Liver (tissue), 3 donors: Measurements from ENCODE around the gene JTB.

Source experiments
- HNF4G ChIP-seq: IDR thresholded peaks from 2 replicates; pipeline ENCODE4 v1.6.1; 2016; ENCODE audit warnings: antibody characterized with exemption
- RAD21 ChIP-seq, 2 donors: IDR thresholded peaks; 2 replicates each; pipeline ENCODE4 v1.6.1; 2016; ENCODE audit warnings: antibody characterized with exemption in 2 of 2, mild to moderate bottlenecking in 2 of 2
- TAF1 ChIP-seq: conservative IDR thresholded peaks from 2 replicates; pipeline ENCODE4 v1.6.1; 2016; ENCODE audit warnings: antibody characterized with exemption, mild to moderate bottlenecking
- YY1 ChIP-seq: IDR thresholded peaks from 2 replicates; pipeline ENCODE4 v1.6.1; 2016; ENCODE audit warnings: antibody characterized with exemption, mild to moderate bottlenecking
- TF ChIP-seq, protein P1 (sequence below): fragments of 150-350 bp; IDR thresholded peaks from 2 replicates; pipeline ENCODE4 v1.5.1; 2017; ENCODE audit warnings: improper control_type of control experiment, low read depth, low read length; ENCODE audit not compliant: missing input control
- TF ChIP-seq, protein P2 (sequence below): IDR thresholded peaks from 2 replicates; pipeline ENCODE4 v1.6.1; 2016; ENCODE audit warnings: antibody characterized with exemption
- TF ChIP-seq, protein P3 (sequence below): IDR thresholded peaks from 2 replicates; pipeline ENCODE4 v1.6.1; 2016; ENCODE audit warnings: antibody characterized with exemption
- TF ChIP-seq, protein P4 (sequence below): IDR thresholded peaks from 2 replicates; pipeline ENCODE4 v1.6.1; 2016; ENCODE audit warnings: antibody characterized with exemption
- donor health status: healthy.
- donor health status: healthy.

DNA sequence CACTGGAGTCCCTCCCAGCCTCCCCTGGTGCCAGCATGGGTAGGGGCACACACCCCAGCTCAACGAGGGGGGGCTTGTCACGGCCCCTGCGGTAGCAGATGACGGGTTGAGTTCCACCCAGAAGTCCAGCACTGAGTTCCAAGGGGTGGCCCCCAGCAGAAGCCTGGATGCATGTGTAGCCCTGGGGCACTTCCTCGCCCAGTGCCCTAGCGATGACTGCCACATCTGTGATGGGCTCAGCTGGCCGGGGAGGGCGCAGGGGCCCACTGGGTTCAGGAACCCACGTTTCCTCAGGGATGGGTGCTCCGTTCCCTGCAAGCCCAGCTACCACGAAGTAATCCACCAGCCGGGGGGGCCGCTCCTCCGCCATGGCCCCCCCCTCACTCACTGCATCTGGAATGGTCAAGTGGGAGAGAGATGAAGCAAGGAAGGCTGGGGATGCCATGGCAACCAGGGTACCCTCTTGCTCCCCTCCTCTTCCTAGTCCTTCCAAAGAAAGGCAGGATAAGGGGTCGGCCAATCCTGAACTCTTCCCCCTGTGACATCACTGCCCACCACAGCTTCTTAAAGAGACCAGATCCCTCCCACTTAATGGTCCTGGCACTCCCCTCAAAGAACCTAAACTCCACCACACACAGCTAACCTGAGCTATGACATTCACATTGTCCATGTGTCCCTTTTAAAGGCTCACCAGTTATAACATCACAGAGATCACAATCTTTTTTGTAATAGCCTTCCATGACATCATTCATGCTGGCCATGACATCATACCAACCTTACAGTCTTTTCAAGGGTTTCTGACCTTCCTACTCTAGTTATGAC lies 33.3 kb downstream of the JTB start:
- no peak for TF ChIP-seq RAD21 (IDR thresholded peaks at IDR 0.05)
- no peak for TF ChIP-seq TAF1
- TF ChIP-seq, protein P1, sequence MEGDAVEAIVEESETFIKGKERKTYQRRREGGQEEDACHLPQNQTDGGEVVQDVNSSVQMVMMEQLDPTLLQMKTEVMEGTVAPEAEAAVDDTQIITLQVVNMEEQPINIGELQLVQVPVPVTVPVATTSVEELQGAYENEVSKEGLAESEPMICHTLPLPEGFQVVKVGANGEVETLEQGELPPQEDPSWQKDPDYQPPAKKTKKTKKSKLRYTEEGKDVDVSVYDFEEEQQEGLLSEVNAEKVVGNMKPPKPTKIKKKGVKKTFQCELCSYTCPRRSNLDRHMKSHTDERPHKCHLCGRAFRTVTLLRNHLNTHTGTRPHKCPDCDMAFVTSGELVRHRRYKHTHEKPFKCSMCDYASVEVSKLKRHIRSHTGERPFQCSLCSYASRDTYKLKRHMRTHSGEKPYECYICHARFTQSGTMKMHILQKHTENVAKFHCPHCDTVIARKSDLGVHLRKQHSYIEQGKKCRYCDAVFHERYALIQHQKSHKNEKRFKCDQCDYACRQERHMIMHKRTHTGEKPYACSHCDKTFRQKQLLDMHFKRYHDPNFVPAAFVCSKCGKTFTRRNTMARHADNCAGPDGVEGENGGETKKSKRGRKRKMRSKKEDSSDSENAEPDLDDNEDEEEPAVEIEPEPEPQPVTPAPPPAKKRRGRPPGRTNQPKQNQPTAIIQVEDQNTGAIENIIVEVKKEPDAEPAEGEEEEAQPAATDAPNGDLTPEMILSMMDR: no peak
- TF ChIP-seq, protein P2, sequence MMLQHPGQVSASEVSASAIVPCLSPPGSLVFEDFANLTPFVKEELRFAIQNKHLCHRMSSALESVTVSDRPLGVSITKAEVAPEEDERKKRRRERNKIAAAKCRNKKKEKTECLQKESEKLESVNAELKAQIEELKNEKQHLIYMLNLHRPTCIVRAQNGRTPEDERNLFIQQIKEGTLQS: no peak
- TF ChIP-seq, protein P3, sequence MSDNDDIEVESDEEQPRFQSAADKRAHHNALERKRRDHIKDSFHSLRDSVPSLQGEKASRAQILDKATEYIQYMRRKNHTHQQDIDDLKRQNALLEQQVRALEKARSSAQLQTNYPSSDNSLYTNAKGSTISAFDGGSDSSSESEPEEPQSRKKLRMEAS: no peak
- TF ChIP-seq, protein P4, sequence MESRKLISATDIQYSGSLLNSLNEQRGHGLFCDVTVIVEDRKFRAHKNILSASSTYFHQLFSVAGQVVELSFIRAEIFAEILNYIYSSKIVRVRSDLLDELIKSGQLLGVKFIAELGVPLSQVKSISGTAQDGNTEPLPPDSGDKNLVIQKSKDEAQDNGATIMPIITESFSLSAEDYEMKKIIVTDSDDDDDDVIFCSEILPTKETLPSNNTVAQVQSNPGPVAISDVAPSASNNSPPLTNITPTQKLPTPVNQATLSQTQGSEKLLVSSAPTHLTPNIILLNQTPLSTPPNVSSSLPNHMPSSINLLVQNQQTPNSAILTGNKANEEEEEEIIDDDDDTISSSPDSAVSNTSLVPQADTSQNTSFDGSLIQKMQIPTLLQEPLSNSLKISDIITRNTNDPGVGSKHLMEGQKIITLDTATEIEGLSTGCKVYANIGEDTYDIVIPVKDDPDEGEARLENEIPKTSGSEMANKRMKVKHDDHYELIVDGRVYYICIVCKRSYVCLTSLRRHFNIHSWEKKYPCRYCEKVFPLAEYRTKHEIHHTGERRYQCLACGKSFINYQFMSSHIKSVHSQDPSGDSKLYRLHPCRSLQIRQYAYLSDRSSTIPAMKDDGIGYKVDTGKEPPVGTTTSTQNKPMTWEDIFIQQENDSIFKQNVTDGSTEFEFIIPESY: no peak
- no peak for TF ChIP-seq HNF4G
- no peak for TF ChIP-seq YY1
